GM21528 (cell line): ENCODE measurements around the gene KRTAP1-5.
"Not testable (repeated sequence)": the region's sequence is repeated elsewhere in the genome, so short reads cannot be mapped to it uniquely, and the experiment has no call there.

Source experiments
- ATAC-seq: cut with Tn5 transposase; IDR thresholded peaks from one replicate; pipeline ENCODE4 v1.9.1; 2021; ENCODE audit warnings: mild to moderate bottlenecking, moderate library complexity; ENCODE audit not compliant: unreplicated experiment, low FRiP score

The KRTAP1-5 gene

DNA sequence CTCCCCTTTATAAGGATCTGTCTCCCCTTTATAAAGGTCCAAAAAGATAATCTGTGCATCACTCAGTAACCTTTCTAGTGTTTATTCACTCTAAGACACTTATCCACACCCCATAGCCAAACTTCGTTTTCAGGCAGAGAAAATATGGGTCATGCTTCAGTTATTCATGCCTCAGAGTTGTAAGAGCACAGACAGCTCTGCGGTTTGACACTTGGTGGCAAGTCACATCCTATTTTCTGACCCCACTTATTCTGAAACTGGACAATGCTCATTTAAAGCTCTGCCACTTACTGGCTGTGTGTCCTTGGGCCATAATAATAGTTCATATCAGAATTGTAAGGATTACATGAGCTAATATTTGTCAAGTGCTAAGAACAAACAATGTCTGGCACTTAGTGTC, 22.1 kb upstream of the KRTAP1-5 start:
- ATAC-seq: no peak

- no peak for ATAC-seq
Measured at GRCh38 chr17:41048441-41048840, 21.4 kb upstream of the KRTAP1-5 start.

DNA sequence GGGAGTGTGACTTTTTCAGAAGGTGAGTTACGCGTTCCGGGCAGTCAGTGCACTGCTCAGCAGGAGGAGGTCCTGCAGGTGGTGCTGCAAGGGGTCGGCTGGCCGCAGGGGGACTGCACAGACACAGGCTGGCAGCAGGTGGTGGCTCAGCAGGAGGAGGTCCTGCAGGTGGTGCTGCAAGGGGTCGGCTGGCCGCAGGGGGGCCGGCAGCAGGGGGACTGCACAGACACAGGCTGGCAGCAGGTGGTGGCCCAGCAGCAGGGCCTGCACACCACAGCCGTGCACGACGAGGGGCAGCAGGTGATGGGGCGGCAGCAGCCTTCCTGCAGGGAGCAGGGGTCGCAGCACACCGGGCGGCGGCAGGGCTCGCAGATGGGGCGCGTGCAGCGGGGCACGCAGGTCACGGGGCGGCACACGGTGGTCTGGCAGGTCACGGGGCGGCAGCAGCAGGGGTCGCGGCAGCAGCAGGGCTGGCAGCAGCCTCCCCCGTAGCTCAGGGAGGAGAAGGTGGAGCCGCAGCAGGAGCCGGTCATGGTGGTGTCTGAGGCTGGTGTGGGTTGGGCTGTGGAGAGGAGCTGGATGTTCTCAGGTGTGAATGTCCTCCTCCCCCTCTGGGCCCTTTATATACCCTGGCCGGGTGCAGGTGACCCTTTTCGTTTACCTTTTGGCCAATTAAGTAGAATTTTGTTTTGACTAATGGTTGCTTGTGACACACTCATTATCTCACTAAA, 19.9 kb upstream of the KRTAP1-5 start, which contains the start of gene KRTAP2-1:
TSS of gene KRTAP2-1 (minus strand) at position 582 of the 731 bp plus-strand sequence. CDS start at position 533, 49 bp downstream.
- ATAC-seq: not testable (repeated sequence)

- ATAC-seq: no peak
Measured at GRCh38 chr17:41042953-41043352, 15.9 kb upstream of the KRTAP1-5 start.

DNA sequence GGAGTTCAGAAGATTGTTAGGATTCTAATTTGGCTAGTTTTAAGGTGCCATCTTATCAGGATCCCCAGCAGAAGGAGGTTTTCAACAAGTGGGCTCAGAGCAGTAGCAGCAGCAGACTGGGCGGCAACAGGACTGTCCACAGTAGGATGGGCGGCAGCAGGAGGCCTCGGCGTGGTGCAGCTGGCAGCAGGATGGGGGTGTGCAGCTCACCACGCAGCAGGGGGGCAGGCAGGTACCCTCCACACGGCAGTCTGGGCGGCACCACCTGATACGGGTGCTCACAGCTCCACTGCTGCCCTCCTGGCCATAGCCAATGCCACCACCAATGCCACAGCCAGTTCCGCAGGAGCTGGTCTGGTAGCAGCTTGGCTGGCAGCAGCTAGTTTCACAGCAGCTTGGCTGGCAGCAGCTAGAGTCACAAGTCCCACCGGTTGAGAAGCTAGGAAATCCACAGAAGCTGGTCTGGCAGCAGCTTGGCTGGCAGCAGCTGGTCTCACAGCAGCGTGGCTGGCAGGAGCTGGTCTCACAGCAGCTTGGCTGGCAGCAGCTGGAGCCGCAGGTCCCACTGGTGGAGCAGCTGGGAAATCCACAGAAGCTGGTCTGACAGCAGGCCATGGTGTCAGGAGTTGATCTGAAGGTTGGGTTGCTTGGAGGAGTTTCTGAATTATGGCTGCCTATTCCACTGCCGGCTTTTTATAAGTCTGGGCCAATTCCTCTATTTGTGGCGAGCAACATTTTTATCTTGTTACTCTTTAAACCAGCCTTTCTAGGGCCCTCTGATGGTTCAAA, 14.0 kb upstream of the KRTAP1-5 start, which contains the start of gene KRTAP1-1:
TSS of gene KRTAP1-1 (minus strand) at position 668 of the 789 bp plus-strand sequence. CDS start at position 615, 53 bp downstream.
- ATAC-seq: not testable (repeated sequence)

- no peak for ATAC-seq
Measured at GRCh38 chr17:41037853-41038350, 10.9 kb upstream of the KRTAP1-5 start.

DNA sequence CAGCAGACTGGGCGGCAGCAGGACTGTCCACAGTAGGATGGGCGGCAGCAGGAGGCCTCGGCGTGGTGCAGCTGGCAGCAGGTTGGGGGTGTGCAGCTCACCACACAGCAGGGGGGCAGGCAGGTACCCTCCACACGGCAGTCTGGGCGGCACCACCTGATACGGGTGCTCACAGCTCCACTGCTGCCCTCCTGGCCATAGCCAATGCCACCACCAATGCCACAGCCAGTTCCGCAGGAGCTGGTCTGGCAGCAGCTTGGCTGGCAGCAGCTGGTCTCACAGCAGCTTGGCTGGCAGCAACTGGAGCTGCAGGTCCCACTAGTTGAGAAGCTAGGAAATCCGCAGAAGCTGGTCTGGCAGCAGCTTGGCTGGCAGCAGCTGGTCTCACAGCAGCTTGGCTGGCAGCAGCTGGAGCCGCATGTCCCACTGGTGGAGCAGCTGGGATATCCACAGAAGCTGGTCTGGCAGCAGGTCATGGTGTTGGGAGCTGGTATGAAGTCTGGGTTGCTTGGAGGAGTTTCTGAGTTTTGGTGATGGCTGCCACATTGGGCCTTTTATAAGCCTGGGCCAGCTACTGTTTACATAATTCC, 7.4 kb upstream of the KRTAP1-5 start, which contains the start of gene KRTAP1-3:
TSS of gene KRTAP1-3 (minus strand) at position 529 of the 590 bp plus-strand sequence. CDS start at position 476, 53 bp downstream.
- ATAC-seq: not testable (repeated sequence)

- ATAC-seq: no peak
Measured at GRCh38 chr17:41029633-41030245, 2.7 kb upstream of the KRTAP1-5 start, which contains the start of gene KRTAP1-4. Gene KRTAP1-4 (minus strand): TSS chr17:41030195. CDS start chr17:41030078, 117 bp downstream.

GRCh38 chr17:41024697-41025096, 2.3 kb downstream of the KRTAP1-5 start:
- ATAC-seq: no peak

DNA sequence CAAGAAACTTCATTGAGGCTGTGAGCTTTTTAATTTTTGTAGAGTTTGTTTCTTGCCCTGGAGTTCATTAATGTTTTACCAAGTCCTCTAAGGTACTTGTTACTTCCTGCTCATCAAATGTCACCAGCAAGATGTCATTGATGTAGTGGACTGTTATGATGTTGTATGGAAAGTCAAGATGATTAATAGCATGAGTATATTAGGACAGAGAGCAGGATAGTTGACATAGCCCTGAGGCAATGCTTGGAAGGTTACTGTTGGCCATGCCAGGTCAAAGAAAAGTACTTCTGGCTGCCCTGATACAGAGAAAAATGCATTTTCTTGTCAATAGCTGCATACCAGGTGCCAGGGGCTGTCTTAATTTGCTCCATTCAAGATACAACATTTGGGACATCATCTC, 6.7 kb downstream of the KRTAP1-5 start:
- no peak for ATAC-seq

DNA sequence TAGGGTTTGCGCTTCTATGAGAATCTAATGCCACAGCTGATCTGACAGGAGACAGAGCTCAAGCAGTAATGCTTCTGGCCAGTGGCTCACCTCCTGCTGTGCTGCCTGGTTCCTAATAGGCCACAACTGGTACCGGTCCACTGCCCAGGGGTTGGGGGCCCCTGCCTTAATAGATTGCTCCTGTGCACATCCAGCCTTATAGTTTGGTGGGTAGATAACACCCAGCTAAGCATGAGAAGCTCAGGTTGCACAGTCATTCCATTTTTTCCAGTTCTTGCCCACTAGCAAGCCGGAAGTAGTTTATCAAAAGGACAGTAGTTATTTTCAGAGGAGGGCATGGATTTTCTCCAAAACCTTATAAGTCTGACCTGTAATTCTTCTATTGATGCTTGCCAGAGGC, 7.6 kb downstream of the KRTAP1-5 start:
- no peak for ATAC-seq

GRCh38 chr17:41018541-41018940, 8.5 kb downstream of the KRTAP1-5 start:
- no peak for ATAC-seq

GRCh38 chr17:41016578-41017215, 10.3 kb downstream of the KRTAP1-5 start:
- ATAC-seq: no peak

GRCh38 chr17:41015454-41015853, 11.6 kb downstream of the KRTAP1-5 start:
- no peak for ATAC-seq

DNA sequence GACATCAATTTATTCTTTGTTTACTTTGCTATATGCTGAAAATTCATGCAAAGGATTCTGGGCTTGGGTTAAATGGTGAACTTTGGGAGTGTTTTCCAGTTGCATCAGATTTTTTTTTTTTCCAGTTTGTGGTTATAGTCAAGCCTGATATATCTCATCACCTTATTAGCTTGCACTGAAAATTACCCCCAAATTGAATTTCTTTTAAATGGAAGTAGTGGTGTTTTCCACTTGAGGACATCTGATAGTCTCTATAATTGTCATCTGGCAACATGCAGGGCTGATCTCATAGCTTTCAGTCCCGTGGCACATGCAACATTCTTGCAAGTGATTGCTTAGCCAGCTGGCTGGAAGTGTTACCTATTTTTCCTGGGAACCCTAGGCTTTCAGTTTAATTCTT, 13.4 kb downstream of the KRTAP1-5 start:
- no peak for ATAC-seq

DNA sequence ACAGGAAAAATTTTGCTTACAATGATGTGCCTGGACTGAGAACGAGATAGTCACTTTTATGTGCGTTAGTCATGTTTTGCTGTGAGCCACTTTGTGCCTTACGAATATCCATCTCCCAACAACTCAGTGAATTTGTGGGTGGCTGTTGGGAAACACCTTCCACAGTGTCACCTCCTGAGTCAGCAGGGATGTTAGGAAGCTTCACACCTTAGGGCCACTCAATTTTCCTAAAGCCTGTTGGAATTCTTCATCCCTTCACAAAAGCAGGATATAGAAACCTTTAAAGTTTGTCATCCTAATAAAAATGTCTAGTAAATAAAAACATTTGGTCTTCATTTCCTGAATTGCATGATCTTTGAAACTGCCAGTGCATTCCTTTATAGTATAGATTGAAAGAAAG, 13.8 kb downstream of the KRTAP1-5 start:
- ATAC-seq: no peak

DNA sequence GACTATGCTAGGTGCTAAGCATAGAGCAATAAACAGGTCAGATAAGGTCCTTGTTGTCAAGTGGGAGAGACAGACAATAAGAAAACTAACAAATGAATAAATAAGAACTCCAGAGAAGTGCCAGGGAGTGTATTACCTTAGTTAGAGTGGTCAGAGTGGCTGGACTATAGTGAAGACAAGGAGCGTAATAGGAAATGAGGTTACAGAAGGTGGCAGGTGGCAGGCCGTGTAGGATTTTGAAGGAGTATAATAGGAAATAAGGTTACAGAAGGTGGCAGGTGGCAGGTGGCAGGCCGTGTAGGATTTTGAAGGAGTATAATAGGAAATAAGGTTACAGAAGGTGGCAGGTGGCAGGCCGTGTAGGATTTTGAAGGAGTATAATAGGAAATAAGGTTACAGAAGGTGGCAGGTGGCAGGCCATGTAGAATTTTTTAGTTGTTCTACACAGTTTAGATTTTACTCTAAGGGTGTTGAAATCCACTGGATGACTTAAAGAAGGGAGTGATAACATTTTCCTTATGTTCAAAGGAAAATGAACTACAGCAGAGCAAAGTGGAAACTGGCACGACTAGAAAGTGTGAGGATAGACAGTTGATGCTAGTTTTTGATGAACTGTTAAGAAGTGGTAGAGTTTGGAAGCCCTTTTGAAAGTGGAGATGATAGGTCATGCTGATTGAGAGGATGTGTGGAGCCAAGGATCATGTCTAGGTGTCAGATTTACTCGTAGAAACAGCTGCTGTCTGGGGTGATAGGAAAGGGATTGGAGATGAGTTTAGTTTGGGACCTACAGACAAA, 14.5 kb downstream of the KRTAP1-5 start:
- ATAC-seq: no peak

DNA sequence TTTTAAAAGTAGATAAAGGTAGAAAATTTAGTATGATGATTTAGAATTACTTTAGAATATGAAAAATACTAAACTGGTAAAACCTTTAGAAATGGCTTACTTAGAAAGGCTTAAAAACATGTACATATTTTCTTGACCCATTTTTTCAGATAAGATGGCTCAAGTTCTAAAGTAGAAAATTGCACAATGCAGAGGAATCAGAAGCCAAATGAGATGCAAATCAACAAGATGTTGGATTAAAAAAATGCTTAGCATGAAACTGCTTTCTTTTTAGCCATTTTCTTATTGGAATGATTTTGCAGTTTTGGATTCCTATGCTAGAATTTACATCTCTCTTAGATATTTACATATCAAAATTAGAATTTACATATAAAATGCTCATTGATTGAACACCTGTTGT, 16.6 kb downstream of the KRTAP1-5 start:
- ATAC-seq: no peak

DNA sequence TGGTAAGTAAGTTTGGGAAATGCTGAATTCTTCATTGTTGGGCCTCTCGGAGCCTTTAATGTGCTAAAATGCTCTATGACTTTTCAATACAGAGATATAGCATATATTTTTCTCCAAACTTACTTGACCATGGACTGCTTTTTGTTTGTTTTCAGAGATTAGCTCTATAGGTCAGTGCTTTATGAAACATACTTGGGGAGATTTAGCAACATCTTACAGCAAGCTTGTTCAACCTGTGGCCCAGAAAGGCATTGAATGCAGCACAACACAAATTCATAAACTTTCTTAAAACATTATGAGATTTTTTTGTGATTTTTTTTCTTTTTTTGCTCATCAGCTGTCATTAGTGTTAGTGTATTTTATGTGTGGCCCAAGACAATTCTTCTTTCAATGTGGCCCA, 17.1 kb downstream of the KRTAP1-5 start:
- no peak for ATAC-seq
